Gastrocnemius medialis (tissue), 4 donors: ENCODE data around the gene UBL7.
A peak's percentile ranks its signal among the peaks of the same experiment; 100 is the strongest.

Experiments used
- CTCF ChIP-seq, 5 experiments: fragments of 450-650 bp in 3 of 5; fragments of 200-600 bp in 2 of 5; sonication (generic) in 2 of 5; IDR thresholded peaks in 4 of 5; conservative IDR thresholded peaks in 1 of 5; 1 replicate in 4 of 5; 2 replicates in 1 of 5; pipeline ENCODE4 v1.5.1; 2016 to 2019; ENCODE audit warnings: antibody characterized with exemption in 5 of 5, mild to moderate bottlenecking in 3 of 5, moderate library complexity in 3 of 5
- POLR2A ChIP-seq, 2 donors: fragments of 450-650 bp; IDR thresholded peaks; one replicate each; pipeline ENCODE4 v1.6.1; 2017; ENCODE audit warnings: antibody characterized with exemption in 2 of 2, mild to moderate bottlenecking in 2 of 2, moderate library complexity in 2 of 2

- TF ChIP-seq POLR2A (IDR thresholded peaks at IDR 0.05) (no peak), CTCF (IDR thresholded peaks at IDR 0.05 in 4 of 5, conservative IDR thresholded peaks at IDR 0.05 in 1 of 5) (peak; percentile 18 to 78 (median 61))
Observed at GRCh38 chr15:74489518-74490338, 28.8 kb upstream of the UBL7 start.
